ENCODE results near the gene AGMO.

The AGMO gene

GRCh38 chr7:15378494-15379145, 183.2 kb downstream of the AGMO start:
- no peak for DNase-seq

- no peak for DNase-seq
Measured at GRCh38 chr7:15376600-15376999, 185.2 kb downstream of the AGMO start.

GRCh38 chr7:15370441-15370840, 191.4 kb downstream of the AGMO start:
- no peak for DNase-seq

GRCh38 chr7:15368653-15369052, 193.2 kb downstream of the AGMO start:
- no peak for DNase-seq

DNA sequence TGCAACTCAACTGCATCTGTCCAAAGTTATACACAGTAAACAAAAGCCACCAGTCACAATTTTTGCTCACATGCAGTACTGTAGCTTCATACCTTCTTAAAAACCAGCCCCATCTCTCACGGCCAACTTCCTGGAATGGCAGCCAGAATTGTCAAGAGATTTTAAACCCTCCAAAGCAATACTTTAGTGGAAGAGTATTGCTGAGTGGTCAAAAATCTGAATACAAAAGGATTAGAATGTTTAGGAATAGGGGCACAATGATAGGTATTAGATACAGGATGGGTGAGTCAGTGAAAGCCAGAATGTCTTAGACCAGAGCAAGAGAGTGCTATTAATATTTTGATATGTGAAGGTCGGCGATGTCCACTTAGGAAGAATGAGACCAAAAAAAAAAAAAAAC, 193.9 kb downstream of the AGMO start:
- no peak for DNase-seq

DNA sequence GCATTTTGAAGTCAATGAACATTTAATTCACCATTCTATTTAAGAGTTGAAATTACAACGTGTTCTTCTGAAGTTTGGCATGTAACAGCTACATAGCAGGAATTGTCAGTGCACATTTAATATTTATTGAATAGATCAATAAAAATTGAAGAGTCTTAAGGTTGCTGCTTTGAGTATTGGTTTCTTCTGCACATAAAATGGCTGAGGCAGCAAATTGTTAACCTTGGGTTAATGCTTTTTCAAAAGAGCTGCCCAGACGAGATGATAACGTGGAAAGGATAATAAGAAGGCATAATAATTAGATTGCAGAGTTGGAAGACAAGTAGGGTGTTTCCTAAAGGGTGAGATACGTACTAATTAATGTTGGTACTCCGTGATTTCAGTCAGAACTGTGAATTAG, 203.7 kb downstream of the AGMO start:
- no peak for DNase-seq

DNA sequence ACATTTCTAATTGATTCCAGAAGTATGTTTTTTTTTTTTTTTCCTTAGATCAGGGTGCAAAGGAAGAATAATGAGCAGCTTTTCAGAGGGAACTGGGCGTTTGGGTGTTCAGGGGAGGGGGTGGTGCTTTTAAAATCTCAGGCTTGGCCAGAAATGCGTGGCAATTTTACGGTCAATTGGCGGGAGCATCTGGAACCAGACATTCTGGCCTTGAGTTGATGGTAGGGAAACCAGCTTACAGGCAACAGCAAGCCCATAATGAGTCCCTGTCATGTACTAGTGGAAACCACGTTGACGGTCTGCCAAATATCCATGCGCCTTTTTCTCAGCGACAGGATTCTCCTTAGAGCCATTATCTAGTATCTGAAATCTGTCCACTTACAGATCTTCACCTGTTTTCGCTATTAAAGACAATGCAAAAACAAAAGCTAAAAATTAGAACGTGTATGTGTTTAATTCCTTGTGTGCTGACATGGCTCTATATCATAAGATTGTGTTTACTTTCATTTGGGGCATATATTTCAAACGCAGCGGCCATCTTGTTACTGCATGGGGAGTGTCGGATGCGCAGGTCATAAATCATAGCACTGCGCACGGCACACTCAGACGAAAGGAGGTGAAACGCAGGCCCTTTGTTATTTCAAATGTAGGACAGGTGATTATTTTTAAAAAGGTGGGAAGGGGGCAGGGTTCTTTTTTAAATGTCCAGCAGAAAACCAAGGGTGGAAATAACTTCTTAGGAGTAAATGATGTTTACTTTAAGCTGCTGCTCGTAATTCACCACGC, 209.2 kb downstream of the AGMO start:
- DNase-seq, result no peak

GRCh38 chr7:15345216-15345615, 216.6 kb downstream of the AGMO start:
- DNase-seq, result no peak

DNA sequence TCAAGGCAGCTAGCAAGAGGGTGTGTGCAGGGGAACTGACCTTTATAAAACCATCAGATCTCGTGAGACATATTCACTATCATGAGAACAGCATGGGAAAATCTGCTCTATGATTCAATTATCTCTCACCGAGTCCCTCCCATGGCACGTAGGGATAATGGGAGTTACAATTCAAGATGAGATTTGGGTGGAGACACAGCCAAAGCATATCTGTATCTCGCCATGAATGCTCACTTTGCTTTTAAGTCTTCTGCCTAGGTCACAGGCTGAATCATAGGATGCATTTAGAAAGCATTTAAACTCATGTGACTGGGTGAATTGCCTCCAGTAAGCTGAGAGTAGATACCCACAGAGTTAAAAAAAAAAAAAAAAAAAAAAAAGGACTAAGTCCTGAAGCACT, 220.0 kb downstream of the AGMO start:
- DNase-seq, result no peak

GRCh38 chr7:15336146-15336545, 225.7 kb downstream of the AGMO start:
- no peak for DNase-seq

DNA sequence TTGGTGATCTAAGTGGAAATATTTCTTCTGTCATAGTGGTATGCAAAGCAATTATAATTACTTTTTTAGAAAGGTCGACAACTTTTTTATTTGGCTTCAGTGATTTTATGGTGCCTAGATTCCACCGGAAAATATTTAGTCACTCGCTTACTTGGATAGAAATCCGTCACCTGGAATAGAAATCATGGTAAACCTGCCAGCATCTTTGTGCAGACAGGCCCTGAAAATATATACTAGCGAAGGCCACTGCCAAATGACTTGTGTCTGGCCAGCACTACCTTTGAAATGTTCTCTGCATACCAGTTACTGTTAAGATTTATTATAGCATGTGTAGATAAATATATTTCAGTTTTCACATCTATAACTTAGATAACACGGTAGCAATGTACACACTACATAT, 226.4 kb downstream of the AGMO start:
- no peak for DNase-seq

DNA sequence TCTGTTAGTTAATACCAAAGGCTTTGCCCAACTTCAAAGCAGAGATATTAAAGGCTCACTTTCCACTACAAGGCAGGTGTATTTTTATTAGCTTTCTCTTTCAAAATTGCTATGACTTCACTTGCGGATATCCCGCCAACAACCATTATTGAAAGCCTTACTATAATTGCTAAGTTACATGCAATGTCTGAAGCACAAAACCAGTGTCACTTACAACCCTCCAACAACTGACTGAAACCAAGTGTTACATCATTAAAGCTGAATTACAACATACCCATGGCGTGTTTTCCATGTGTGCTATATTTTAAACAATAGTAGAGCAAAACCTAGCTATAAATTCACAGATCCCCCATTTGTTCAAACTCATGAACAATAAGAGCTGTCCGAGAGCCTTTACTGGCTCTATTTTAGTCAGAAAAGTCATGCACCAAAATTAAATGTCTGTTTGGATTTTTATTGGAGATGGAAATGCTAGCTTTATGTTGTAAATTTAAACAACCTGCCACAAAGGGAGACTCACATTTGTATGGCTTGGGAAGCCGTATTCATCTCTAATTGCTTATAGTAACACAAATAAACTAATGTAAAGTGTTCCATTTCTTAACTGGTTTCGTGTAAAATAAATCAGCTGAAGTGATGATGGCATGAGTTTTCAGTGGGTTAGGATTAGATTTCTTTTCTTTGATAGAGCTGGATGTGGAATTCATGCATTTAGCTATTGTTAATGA, 227.1 kb downstream of the AGMO start:
- DNase-seq, result no peak

DNA sequence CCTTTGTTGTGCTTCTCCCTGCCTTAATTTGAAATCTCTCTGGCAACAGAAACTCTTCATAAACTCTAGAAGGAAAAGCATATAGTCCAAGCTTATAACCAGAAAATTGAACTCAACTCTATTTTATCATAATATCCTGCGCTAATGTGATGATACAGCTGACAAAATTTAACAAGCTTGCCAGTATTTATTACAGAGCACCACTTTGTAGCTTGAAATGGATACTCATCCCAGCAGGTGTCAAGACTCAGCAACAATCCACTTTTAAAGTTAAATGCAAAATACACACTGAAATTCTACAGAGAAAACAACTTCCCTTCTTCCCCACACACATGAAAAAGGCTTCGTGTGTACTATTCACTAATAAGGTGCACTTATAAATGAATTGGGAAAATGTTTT, 228.9 kb downstream of the AGMO start:
- DNase-seq, result no peak

GRCh38 chr7:15330943-15331342, 230.9 kb downstream of the AGMO start:
- no peak for DNase-seq

DNA sequence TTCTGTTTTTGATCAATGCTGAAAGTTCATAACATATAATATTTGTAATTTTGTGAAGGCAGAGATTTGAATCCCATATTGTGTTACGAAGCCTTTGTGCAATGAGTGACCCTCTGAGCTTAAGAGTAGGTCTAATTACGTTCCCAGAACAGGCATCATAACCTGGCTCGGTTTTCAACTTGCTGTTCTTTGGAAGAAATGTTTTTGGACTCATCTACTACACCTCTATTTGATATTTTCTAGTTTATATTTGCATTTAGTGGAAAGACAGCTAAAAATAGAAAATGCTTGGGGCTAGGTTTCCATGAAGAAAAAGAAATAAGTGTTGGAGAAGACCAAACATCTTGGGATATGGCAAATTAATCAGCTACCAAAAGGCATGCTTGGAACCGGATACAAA, 234.8 kb downstream of the AGMO start:
- no peak for DNase-seq

GRCh38 chr7:15326044-15326644, 235.7 kb downstream of the AGMO start:
- no peak for DNase-seq

GRCh38 chr7:15323550-15323949, 238.3 kb downstream of the AGMO start:
- no peak for DNase-seq

DNA sequence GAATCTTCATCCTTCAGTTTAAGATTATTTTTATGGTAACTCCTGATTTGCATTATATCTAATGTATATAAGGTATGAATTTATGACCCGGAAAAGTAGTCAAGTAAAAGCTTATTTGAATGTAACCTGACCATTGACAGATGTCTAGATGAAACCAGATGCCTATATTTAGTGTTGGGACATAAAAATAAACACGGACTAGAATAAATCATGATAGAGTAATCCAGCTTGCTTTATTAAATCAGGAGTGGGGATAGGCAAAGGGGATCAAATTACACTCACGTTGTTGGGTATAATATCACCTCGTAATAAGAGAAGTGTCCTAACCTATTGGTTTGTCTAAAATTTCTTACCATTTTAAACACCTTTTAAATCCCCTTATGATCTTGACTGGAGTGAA, 244.6 kb downstream of the AGMO start:
- no peak for DNase-seq

GRCh38 chr7:15315678-15316077, 246.1 kb downstream of the AGMO start:
- no peak for DNase-seq

GRCh38 chr7:15314922-15315321, 246.9 kb downstream of the AGMO start:
- no peak for DNase-seq

GRCh38 chr7:15313361-15313760, 248.5 kb downstream of the AGMO start:
- DNase-seq, result no peak

DNA sequence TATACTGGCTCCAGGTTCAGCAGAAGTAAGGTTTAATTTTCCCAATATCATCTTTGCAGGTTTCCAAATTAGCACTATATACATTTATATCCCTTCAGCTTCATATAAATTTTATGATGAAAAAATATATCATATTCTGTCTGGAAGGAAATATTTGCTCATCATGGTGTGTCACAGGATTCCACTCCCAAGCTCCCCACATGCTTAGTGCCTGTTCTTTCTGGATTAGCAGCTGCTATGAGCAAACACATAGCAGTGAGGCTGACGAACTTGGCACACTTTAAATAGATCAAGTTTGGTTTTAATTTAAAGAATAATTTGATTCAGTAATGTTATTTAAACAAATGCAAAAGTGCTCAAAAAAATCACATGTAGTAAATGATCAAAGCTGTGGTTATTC, 251.9 kb downstream of the AGMO start:
- no peak for DNase-seq

GRCh38 chr7:15308821-15309220, 253.0 kb downstream of the AGMO start:
- no peak for DNase-seq

DNA sequence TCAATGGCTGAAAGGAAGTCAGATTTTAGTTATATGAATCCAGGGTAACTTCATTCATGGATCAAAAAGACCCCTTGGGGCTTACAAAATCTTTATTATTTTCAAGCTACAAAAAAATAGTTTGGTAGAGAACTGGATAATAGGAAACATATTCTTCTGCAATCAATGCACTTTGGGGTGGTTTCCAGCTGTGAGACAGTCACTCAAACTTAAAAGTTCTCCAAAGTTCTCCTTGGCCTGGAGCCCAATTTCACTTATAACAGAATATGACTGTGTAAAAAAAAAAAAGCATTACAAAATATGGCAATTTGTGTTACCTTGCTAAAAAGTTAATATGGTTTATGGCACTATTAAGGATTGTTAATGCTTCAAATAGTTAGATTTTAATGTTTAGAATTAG, 255.5 kb downstream of the AGMO start:
- DNase-seq, result no peak
